Measurements from ENCODE around the gene TTYH3. TPM values are rescaled to one million over a fixed set of nuclear protein-coding genes. Genes with fewer than 3 reads are reported as not detected.

TTYH3 gene
- total and polyA plus RNA-seq, 10 donors = 11.9 to 158 (median 72.8) TPM

GRCh38 chr7:2613931-2614600 lies 17.7 kb upstream of the TTYH3 start:
- H3K27ac ChIP-seq = peak overlapping the region in 1 of 8 donors; percentile 9
- peaks cover under 1 to 32% (median 11%) of the 10 kb centered on the region in 6 donors for H3K4me1 ChIP-seq
- TF ChIP-seq POLR2A (IDR thresholded peaks at IDR 0.05) = no peak
- TF ChIP-seq CTCF (IDR thresholded peaks at IDR 0.05 in 8 of 11, conservative IDR thresholded peaks at IDR 0.05 in 3 of 11) = no peak
- TF ChIP-seq POLR2AphosphoS5 (IDR thresholded peaks at IDR 0.05) = peak in 1 of 3 donors; percentile 13
- H3K4me3 ChIP-seq = peak overlapping the region in 1 of 8 donors; percentile 15
- intact Hi-C loops (cut with DNase I; ENCODE audit: low total_unique reads) = no loop called here
- 52 to 61% (median 57%) methylated on average over 21 to 22 of the region's 22 CpGs for WGBS, 5 donors
- DNase-seq = no peak
- H3K9me3 ChIP-seq = no peaks in the 10 kb centered on the region
- H3K36me3 ChIP-seq = peaks cover 0 to 9% (median 0%) of the 10 kb centered on the region in 6 donors
- no peaks in the 10 kb centered on the region for H3K27me3 ChIP-seq (replicated peaks in 1 of 7)

DNA sequence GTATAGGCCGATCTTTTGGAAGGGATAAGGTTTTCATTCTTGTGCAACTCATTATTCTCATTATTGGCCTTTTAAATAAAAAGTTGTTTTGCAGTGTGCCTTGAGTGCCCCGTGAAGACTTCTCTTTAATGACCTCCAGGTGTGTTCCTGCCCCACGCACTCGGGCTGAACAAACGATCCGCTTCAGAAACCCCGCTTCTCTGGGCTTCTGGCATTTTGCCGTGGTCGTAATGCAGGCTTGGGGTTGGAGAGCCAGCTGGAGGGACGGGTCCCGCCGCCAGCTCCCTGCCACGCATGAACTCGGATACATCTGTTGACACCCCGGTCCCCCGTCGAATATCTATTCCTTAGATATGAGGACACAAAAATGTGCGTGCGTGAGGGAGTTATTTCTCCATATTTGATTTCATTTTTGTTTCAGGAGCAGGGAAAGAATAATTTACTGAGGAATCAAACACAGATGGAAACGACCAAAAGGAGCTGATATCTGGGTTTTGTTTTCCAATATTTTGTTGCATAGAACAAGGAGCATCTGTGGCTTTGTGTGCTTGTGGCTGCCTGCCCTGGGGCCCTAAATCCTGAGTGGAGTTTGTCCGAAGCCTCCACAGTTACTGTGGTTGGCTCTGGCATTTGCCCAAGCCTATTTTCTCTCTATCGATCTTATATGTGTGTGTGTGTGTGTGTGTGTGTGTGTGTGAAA lies 17.0 kb upstream of the TTYH3 start:
- no peaks in the 10 kb centered on the region for H3K9me3 ChIP-seq
- no peaks in the 10 kb centered on the region for H3K27me3 ChIP-seq (replicated peaks in 1 of 7)
- intact Hi-C loops (cut with DNase I; ENCODE audit: low total_unique reads) = no loop called here
- H3K27ac ChIP-seq = peak overlapping the region in 1 of 8 donors; percentile 9
- H3K36me3 ChIP-seq = peaks cover 0 to 9% (median 0%) of the 10 kb centered on the region in 6 donors
- no peak overlapping the region for H3K4me3 ChIP-seq
- TF ChIP-seq CTCF (IDR thresholded peaks at IDR 0.05 in 8 of 11, conservative IDR thresholded peaks at IDR 0.05 in 3 of 11) (no peak), POLR2A (IDR thresholded peaks at IDR 0.05) (no peak)
- peaks cover 0 to 25% (median 6%) of the 10 kb centered on the region in 6 donors for H3K4me1 ChIP-seq
- DNase-seq = no peak
- WGBS, 5 donors = 79 to 88% (median 84%) methylated on average over 22 of the region's 22 CpGs

DNA sequence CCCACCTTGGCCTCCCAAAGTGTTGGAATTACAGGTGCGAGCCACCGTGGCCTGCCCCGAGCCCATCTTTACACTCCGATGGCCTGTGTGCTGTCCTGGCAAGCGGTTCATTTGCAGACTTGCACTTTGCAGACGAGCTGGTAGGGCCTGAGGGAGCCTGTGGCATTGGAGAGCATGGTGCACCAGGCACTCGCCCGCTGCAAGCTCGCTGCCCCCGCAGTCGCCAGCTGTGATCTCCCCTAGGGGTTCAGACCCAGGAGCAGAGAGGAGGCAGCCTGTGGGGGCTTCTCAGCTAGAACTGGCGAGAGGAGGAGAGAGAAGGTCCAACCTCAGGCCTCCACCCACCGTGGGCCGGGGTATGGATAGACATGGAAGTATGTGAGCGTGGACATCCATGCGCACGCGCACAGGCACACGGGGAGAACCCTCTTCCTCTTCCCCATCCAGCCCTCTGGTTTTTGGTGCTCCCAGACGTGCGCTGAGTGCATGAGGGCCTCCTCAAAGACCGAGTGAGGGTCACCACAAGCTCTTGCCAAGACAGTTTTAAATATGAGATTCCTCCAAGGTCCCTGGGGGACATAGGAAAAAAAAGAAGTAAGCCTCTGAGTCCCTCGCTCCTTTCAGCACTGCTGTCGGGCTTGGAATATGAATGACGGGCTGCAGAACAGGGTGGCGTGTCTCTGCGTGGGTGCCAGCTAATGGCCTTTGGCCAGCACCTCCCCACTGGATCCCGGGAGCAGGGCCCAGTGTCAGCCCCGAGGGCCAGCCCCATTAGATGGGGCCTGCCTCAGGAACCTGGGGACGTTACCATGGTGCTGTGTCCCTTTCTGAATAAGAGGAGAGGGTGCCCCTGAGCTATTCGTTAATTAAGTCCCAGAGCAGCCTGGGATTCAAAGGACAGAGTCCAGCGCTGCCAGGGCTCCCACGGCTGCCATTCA lies 15.1 kb upstream of the TTYH3 start:
- 90 to 93% (median 91%) methylated on average over 28 to 33 of the region's 33 CpGs for WGBS, 5 donors

More for the DNA sequence above, 15.1 kb upstream of the TTYH3 start:
- H3K9me3 ChIP-seq = no peaks in the 10 kb centered on the region
- H3K27ac ChIP-seq = no peak overlapping the region
- no peaks in the 10 kb centered on the region for H3K36me3 ChIP-seq
- no peak overlapping the region for H3K4me3 ChIP-seq
- no peak for TF ChIP-seq POLR2A (IDR thresholded peaks at IDR 0.05)
- no peak for TF ChIP-seq POLR2AphosphoS5 (IDR thresholded peaks at IDR 0.05)
- no peak for TF ChIP-seq CTCF (IDR thresholded peaks at IDR 0.05 in 8 of 11, conservative IDR thresholded peaks at IDR 0.05 in 3 of 11)
- intact Hi-C loops (cut with DNase I; ENCODE audit: low total_unique reads) = no loop called here
- H3K4me1 ChIP-seq = peaks cover 0 to 30% (median 14%) of the 10 kb centered on the region in 6 donors
- H3K27me3 ChIP-seq (replicated peaks in 1 of 7) = no peaks in the 10 kb centered on the region
- DNase-seq = no peak

Measured in spleen (tissue), 11 donors.